ENCODE results near the gene DUSP22.
"Not testable (repeated sequence)": the region's sequence is repeated elsewhere in the genome, so short reads cannot be mapped to it uniquely, and the experiment has no call there.

Gene DUSP22

DNA sequence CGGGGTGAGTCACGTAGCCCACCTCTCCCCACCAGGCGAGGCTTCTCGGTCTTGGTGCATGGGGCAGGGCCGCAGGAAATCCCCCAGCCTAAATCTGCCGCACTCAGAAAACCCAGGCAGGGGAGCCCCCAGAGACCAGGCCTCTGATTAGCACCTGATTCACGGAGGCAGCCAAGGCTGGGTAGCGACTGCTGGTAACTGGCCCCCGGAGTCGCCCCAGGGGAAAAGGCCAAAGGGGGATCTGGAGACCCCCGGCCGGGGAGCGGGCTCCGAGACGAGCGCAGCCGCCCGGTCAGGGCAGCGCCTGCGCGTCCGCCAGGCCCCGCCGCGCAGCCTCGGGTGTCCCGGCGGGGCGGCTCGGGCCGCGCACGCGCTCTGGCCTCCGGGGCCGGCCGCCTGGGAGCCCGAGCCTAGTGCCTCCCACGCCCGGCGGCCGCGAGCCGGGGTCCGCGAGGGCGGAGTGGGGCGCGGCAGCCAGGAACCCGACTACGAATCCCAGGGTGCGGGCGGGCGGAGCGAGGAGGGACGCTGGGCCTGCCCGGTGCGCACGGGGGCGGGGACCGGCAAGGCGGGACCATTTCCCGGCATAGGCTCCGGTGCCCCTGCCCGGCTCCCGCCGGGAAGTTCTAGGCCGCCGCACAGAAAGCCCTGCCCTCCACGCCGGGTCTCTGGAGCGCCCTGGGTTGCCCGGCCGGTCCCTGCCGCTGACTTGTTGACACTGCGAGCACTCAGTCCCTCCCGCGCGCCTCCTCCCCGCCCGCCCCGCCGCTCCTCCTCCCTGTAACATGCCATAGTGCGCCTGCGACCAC, at the start of gene DUSP22:
Gene DUSP22 (plus strand): TSS at position 791 of the 809 bp plus-strand sequence. CDS start 53 bp downstream, outside the sequence.
- DNase-seq = peak; percentile 88

DNA sequence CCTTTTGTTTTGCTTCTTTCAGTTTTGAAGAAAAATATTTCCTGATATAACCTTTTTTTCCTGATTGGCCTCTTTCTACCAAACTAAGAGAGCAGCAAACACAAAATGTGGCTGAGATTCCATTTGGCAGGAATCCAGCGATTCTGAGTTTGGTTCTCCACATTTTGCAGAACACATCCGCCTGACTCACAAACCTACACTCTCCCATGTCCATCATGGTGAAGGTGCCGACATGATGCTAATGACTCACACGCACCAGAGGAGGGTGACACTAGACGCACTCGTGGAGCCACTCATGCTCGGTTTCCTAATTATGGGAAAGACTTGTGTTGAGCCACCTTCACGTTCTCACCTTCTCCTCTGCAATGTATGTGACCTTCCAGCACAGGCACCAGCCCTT, 45.9 kb upstream of the DUSP22 start:
- no peak for DNase-seq

DNA sequence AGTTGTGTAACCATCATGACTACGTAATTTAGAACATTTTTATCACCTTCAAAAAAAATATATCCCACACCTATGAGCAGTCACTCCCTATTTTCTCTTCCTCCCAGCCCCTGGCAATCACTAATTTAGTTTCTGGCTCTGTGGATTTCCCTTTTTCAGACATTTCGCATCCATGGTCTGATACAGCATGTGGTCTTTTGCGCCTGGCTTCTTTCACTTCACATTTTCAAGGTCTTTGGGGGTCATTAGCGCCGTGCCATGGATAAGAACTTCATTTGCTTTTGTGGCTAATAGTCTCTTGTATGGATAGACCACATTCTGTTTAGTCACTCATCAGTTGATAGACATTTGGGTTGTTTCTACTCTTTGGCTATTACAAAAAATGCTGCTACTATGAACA, 44.9 kb upstream of the DUSP22 start:
- DNase-seq = no peak

- not testable (repeated sequence) for DNase-seq
Observed at GRCh38 chr6:248046-248445, 44.2 kb upstream of the DUSP22 start.

DNA sequence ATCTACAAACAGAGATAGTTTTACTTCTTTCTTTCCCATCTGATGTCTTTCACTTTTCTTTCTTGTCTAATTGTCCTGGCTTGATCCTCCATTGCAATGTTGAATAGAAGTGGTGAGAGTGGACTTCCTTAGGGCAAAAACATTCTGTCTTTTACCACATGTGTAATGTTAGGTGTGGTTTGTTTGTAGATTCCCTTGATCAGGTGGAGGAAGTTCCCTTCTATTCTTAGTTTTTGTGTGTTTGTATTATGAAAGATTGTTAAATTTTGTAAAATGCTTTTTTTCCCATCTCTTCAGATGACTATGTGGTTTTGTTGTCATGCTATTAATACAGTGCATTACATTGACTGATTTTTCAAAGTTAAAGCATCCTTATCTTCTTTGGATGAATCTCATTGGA, 41.6 kb upstream of the DUSP22 start:
- no peak for DNase-seq

- DNase-seq = peak; percentile 75
Observed at GRCh38 chr6:251920-252319, 40.4 kb upstream of the DUSP22 start.

- DNase-seq = no peak
Observed at GRCh38 chr6:252775-253535, 39.3 kb upstream of the DUSP22 start.

- DNase-seq = no peak
Observed at GRCh38 chr6:254016-254415, 38.3 kb upstream of the DUSP22 start.

- DNase-seq = no peak
Observed at GRCh38 chr6:255041-255750, 37.1 kb upstream of the DUSP22 start.

DNA sequence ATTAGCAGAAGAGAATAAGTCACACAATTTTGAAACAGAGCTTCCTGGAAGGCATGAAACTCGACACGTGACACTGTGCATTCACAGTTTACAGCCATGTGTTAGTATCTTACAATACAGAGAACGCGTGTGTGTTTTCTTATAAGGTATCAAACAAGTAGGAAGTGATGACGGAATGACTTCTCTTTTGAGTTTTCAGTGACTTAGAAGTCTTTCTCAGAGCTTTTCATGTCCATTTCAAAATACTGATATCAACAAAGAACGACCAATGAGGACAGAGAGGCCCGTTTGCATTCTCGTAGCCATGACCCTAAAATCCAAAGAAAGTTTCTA, 36.6 kb upstream of the DUSP22 start:
- DNase-seq = no peak

DNA sequence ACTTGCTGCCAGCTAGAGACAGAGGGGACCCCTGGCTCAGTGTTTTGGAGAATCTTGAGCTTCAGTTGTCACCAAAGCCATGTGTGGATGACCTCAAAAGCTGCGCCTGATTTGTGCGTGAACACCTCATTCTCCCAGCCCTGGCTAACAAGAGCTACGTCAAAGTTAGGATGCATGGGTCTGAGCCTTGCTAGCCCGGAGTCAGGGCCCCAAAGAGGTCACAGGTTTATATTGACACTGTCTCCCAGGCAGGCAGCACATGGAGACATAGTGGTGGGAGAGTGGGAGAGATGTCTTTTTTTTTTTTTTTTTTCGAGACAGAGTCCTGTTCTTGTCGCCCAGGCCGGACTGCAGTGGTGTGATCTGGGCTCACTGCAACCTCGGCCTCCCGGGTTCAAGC, 36.1 kb upstream of the DUSP22 start:
- no peak for DNase-seq

DNA sequence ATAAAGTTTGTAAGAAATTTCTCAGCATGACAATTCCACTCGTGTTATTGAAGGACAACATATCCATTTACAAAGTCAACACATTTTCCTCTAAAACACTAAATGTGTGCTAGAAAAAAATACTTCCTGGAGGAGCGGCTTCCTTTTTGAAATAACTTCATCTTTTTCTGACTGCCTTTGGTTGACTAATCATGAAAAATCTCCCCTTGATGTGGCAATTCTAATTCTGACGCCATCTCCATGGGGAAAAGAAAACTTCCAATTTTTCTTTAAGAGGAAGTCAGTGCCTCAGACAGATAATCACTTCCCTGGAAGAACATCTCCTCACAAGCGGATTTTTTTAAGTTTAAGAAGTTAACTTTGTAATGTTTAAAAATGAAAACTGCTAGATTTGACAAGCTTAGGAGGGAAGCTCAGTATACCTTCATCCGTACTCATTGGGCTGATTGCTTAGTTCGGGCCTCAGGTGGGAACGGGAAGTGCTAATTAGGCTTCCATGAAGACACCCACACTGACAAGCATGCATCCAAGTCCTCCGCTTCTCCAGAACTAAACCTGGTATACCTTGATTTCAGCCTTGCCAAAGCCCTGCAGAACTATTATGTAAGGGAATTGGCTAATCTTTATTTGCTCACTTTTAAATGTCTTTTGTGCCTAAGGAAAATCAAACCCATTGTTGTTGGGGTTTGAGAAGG, 35.1 kb upstream of the DUSP22 start:
- no peak for DNase-seq

GRCh38 chr6:257774-258173, 34.5 kb upstream of the DUSP22 start:
- no peak for DNase-seq

DNA sequence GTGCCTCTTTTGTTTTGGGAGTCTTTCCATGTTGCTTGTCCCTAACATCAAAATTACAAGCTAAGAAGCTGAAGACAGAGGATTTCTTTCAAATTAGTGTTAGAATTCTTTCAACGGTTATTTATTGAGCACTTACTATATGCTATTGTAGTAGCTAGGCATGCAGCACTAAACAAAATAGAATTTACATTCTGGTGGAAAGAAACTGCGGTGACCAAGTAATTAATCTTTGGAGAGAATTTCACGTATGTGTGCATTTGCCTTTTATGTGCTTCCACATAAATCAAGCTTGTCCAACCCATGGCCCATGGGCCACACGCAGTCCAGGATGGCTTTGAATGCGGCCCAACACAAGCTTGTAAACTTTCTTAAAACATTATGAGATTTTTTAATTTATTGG, 33.0 kb upstream of the DUSP22 start:
- DNase-seq = no peak

GRCh38 chr6:259901-260508, 32.3 kb upstream of the DUSP22 start:
- peak; percentile 20 for DNase-seq

DNA sequence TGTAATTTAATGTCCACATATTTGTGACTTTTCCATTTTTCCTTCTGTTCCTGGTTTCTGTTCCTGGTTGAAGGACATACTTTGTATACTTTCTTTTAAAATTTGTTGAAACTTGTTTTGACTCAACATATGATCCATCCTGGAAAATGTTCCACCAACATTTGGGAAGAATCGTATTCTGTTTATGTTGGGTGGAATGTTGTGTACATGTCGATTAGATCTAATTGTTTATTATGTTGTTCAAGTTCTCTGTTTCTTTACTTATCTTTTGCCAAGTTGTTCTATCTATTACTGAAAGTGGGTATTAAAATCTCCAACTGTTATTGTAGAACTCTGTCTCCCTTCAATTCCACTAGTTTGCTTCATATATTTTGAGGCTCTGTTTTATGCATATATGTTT, 27.7 kb upstream of the DUSP22 start:
- DNase-seq = no peak

DNA sequence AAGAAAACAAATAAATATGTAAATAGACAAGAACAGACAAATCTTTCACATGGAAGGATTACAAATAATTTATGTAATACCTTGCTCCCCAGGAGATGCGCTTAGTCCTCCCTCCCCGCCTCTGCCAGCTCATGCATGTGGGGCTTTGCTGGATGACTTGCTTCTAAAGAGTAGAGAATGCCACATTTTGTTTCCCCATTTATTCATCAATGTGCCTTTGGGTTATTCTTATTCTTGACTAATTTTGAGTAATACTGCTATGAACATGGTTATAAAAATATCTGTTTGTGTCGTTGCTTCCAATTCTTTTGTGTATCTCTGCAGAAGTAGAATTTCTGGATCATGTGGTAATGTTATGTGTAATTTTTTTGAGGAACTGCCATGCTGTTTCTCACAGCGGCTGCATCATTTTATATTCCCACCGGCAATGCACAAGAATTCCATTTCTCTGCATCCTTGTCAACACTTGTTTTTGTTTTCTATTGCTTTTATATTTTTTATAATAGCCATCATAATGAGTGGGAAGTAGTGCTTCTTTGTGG, 23.8 kb upstream of the DUSP22 start:
- DNase-seq = no peak

- no peak for DNase-seq
Observed at GRCh38 chr6:273551-274058, 18.7 kb upstream of the DUSP22 start.

GRCh38 chr6:277746-278145, 14.5 kb upstream of the DUSP22 start:
- DNase-seq = no peak

DNA sequence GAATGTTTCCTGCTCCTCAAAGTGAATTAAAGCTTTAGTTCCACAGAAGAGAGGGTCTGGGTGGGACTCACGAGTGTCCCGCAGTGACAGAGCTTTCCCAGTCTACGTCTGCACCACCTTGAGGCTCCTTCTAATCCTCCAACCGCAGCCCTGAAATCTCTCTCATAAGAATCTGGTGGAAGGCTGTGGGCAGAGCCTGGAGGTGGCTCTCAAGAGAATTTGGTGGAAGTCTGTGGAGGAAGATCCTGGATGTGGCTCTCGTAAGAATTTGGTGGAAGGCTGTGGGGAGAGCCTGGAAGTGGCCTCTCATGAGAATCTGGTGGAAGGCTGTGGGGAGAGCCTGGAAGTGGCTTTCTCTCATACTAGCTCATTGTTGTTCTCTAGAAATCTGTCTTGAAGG, 13.8 kb upstream of the DUSP22 start:
- no peak for DNase-seq

GRCh38 chr6:279341-280029, 12.8 kb upstream of the DUSP22 start:
- DNase-seq = no peak

Data from activated CD4-positive, alpha-beta T cell treated with anti-CD3 and anti-CD28 coated beads, Interleukin-2, Interleukin-6, amounts not matched to agents 100 ng/mL and 50 ng/mL, durations not matched to agents 16 hours and 8 hours (primary cell).